HG02759 (cell line): Measurements from ENCODE around the gene ANKRD55.
"Not testable (repeated sequence)": the region's sequence is repeated elsewhere in the genome, so short reads cannot be mapped to it uniquely, and the experiment has no call there.

Experiments used
- ATAC-seq: cut with Tn5 transposase; IDR thresholded peaks from one replicate; pipeline ENCODE4 v1.9.1; 2021; ENCODE audit warnings: mild to moderate bottlenecking, moderate library complexity; ENCODE audit not compliant: unreplicated experiment

The ANKRD55 gene

DNA sequence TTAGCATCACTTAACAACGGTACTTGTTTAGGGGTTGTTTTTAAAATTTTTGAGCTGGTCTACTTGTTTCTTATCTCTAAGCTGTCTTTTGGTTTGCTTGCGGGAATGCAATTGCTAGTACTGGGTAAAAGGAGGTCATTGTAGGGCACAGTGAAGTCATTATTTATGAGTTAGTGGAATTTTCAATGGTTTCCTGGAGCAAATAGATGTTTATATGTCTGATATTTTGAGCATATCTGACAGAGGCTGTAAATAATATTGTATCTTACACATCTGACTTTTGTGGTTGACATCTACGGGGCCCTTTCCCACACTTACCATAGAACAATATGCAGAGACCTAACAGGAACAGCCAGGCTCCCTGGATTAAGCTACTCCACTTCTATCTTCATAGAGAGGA is 147.9 kb downstream of the ANKRD55 start:
- no peak for ATAC-seq

DNA sequence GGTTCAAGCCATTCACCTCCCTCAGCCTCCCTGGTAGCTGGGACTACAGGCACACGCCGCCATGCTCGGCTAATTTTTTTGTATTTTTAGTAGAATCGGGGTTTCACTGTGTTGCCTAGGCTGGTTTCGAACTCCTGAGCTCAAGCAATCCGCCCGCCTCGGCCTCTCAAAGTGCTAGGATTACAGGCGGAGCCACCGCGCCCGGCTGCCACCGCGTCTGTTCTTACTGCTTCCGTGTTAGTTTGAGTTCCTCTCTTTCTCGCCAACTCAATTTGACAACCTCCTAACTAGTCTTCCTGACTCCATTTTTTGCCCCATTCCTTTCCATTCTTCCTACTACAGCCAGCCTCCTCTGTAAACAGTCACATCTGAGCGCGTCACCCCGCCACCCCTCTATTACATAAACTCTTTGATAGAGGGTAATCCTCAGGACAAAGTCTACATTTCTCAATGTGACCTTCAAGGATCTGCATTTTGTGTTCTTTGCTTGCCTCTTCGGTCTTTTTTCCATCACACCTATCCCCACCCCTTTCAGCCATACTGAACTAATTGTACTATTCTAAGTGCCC is 149.8 kb downstream of the ANKRD55 start:
- no peak for ATAC-seq

DNA sequence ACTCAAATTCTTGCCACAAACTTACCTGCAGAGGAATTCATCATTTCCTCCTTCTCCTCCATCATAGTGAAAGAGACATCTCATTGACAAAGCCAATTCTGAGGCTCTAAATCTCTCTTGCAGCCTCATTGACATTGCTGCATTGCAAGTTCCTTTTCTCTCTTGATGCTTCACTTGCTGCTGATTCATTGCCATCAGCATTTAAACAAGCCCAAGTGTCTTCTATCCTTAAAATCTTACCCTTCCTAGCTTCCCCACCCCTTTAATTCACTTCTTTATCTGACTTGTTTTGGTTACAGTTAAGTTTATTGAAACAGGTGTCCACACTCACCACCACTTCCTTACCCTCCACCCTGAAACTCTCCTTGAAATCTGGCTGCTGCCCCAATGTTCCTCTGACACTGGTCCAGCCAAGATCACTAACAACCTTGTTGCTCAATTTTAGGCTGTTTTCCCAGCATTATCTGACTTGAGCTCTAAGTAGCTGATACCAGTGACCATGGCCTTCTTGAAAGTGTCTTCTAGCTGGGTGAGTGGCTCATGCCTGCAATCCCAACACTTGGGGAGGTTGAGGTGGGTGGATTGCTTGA is 152.0 kb downstream of the ANKRD55 start:
- peak; percentile 57 for ATAC-seq

DNA sequence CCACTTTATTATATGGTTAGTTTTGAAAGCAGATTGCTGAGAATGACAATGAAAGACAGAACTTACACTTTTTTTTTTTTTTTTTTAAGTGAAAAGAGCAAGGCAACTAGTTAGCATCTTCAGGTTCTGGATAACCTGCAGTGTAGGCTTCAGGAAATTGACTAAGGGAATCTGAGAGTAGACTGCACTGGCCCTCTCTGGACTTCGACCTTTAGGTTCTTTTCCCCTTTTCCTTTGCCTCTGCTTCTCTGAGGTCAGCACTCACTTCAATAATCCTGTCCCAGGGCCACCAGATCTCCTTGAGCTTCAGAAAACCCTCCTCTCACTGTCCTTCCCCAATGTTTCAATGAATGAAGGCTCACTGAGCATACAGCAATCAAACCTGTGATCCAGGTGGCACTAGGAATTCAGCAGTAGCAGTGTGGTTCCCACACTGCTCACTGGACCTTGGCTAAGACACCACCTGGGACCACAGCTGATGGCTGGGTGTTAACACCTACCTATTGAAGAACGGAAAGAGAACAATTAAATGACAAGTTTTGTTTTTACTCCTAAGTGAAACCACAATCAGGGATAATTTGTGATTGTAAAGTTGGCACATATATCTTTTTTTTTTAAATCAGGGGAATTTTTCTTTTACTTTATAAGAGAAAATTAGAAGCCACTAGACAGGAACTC is 152.6 kb downstream of the ANKRD55 start:
- peak; percentile 84 for ATAC-seq

DNA sequence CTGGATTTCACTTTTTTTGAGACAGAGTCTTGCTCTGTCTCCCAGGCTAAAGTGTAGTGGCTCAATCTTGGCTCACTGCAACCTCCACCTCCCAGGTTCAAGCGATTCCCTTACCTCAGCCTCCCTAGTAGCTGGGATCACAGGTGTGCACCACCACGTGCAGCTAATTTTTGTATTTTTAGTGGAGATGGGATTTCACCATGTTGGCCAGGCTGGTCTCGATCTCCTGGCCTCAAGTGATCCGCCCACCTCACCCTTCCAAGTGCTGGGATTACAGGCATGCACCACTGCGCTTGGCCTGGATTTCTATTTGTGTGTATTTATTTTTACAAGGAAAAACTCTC is 154.0 kb downstream of the ANKRD55 start:
- not testable (repeated sequence) for ATAC-seq

DNA sequence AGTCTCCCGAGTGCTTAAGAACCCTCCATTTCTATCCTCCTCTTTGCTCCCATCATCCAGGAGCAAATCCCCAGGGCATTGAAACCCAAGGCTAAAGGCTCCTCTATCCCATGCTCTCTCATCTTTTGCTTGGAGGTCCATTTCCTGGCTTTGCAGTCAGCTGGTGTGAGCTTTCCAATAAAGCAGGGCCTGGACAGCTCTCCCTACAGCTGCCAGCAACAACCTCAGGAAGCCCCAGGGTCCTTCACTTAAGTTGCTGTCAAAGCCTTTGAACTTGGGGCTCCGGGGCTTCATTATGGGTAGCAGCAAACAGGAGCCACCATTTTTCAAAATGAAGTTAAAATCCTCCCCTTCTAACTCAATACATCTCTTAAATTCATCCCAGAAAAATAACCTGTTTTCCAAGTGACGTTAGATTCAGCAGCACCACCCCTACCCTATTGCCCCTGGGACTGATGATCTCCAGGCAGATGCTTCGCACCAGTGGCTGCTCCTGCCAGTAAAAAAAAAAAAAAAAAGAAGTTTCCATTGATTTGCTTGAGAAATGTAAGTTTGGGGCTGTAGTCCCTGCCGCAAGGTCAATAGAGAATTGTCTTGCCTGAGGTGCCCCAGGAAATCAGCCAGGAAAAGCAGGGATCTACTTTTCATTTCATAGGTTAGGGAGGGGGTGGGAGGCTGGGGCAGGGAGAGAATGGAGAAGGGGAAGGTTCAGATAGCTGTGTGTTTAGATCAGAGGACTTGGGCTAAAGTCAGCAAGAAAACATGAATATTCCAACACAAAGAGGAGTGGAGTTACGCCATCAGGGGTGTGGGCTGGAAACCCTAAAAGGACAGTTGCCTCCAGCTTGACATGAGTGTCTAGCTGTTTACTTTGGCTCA is 154.6 kb downstream of the ANKRD55 start:
- ATAC-seq = no peak

DNA sequence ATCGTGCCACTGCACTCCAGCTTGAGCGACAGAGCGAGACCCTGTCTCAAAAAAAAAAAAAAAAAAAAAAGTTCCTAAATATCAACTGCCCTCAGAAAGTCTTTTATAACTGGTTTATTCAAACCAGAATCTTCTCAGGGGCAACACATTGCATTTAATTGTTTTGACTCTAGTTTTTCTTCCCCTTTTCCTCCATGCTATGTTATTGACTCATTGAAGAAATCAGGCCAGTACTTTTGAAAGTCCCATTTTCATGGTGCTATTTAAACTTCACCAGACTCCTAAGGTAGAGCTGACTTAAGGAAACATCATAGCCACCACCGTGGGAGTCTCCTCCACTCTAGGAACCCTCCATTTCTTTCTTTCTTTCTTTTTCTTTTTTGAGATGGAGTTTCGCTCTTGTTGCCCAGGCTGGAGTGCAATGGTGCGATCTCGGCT is 155.3 kb downstream of the ANKRD55 start:
- peak; percentile 32 for ATAC-seq

DNA sequence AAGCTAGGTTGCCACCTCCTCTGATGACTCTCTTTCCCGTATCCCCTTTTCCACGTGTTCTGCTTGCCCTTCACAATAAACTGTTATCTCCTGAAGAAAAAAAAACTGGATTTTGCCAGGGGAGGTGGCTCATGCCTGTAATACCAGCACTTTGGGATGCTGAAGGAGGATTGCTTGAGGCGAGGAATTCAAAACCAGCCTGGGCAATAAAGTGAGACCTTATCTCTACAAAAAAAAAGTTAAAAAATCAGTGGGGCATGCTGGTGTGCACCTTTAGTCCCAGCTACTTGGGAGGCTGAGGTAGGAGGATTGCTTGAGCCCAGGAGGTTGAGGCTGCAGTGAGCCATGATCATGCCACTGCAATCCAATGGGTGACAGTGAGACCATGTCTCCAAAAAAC is 156.6 kb downstream of the ANKRD55 start:
- no peak for ATAC-seq

DNA sequence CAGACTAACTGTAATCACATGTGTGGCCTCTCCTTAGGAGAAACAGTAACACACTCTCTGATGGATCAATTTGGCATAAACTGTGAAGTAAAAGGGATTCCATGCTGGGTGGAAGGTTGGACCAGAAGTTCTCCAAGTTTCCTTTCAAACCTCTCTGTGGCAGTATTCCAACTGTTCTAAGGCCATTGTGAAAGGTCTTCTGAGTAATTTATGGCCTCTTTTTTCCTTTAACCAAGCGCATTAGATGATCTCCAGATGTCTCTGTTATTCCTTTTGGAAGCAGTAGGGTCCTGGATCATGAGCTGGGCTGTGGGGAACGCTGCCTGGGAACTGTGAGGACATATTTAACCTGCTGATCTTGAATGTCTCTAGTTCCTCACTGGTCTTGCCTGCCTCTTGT is 157.8 kb downstream of the ANKRD55 start:
- no peak for ATAC-seq

DNA sequence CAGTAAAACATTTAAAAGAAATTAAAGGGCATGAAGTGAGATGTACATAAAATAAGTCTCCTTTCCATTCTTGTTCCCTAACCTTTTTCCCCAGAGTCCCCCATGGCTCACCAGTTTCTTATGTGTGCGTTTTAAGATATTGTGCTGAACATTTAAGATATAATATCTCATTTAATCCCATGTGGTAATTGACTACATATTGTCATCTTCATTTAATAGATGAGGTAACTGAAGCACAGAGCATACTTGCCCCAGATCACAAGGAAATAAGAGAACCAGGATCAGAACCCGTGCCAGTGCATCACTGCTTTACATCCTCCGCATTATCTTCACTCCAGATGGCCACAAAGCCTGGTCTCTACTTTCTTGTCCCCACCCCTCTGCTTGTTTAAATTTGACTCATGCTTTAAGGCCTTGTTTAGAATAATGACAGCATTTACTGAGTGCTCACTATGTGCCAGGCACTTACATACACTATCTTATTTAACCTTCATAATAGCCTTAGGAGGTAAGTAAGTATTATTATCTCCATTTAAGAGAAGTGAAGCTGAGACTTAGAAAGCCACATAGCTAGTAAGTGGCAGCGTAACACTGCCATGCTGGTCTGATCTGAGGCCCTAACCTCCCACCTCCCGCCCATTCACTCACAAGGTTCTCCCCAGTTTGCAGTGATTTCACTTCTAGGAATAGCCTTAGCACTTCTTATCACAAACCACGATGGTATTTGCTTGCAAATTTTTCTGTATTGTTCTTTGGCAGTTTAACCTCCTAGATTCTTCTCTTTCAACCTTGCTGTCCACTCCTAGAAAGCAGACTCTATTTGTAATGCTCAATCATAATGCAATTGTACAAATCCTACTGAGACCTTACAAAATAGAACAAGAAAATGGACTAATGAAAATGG is 160.0 kb downstream of the ANKRD55 start:
- ATAC-seq = no peak

DNA sequence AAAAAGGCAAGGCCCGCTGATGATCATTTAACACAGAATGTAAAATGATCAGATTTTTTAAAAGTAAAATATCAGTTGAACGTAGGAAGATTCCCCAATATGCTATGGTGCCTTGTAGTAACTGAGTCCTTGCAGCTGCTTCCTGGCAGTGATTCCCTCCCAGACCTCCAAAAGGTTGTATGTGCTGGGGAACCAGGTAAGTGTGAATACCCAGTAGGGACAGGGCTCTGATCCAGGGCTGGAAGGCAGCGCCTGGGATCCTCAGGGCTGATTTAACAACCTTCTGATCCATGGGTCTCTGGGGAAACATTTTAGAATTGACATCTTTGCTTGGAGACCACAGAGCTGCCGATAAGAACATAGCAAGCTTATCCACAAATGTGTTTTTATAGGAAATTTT is 161.7 kb downstream of the ANKRD55 start:
- no peak for ATAC-seq

DNA sequence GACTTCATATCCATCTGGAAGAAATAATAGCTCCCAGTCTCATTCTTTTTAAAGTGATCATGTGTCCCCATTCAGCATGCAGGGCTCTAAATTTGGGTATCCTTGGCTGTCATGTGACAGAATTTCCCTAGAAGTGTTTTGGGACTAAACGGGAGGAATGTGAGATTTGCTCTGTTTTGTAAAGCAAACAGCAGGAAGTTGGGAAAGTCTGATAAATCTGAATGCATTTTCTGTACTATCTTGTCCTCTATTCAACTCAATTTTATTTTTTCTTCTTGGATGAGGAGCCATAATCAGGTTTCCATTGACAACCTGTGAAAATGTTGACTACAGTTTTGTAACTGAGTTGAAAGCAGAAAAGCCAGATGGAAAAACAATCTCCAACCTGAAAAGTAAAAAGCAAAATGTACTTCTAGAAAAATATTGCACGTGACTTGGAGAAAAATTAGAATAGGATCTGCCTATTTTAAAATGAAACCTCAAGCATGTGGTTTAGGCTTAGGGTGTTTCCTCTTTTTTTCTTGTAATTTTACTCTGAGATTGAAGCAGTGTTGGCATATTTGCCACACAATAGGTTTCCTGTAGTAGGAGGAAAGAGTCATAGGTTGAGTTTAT is 162.2 kb downstream of the ANKRD55 start:
- no peak for ATAC-seq

DNA sequence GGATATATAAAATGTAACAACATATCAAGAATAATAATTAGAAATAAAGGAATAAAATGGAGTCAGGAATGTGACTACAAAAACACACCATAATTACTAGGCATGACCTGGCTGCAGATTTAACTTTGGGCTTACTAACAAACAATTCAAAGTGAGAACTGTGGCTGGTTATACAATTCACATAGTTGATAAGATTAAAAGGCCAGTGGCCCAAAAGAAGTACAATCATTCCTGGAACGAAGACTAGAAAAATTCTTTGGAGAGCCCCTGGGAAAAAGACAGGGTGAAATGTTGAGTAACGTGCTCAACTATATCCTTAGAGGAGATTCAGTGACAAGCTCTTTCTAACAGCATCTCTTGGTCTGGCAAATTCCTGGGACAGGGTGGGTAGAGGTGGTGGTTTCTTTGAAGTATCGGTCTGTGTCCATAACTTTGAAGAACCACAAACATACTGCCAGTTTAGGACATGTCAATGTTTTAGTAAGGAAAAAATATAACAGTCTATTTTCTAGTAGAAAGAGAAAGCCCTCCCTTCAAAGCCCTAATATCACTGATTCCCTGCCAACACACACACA is 163.4 kb downstream of the ANKRD55 start:
- ATAC-seq = no peak

DNA sequence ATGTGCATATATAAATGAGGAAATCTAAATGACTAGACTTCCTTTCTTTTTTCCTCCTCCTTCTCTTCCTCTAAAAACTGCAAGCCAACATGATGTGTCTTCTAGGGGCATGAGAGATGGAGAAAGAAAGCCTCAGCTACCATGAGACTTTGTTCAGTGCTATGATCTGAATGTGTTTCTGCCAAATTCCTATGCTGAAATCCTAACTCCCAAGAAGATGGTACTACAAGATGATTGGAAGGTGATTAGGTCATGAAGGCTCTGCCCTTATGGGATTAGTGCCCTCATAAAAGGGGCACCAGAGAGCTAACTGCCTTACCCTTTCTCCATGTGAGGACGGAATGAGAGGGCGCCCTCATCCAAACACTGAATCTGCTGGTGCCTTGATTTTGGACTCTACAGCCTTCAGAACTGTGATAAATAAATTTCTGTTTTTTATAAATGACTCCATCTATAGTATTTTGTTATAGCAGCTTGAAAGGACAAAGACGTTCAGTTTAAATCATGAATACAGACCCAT is 166.1 kb downstream of the ANKRD55 start:
- no peak for ATAC-seq

DNA sequence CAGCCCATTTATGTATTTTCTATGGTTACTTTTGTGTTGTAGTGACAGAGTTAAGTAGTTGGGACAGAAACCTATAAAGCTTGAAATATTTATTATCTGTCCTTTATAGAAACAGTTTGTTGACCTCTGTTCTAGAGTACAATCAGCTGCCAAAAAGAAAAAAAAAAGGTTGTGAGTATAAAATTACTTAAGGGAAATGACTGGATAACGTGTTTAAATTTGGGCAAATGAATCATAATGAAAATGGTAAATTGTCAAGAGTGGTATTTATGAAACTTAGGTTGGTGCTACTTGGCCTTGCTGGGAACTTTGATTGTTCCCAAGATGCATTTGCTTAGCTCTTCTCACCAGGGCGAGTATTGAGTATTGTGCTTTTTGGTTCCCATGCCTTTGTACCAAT is 168.1 kb downstream of the ANKRD55 start:
- ATAC-seq = peak; percentile 55

DNA sequence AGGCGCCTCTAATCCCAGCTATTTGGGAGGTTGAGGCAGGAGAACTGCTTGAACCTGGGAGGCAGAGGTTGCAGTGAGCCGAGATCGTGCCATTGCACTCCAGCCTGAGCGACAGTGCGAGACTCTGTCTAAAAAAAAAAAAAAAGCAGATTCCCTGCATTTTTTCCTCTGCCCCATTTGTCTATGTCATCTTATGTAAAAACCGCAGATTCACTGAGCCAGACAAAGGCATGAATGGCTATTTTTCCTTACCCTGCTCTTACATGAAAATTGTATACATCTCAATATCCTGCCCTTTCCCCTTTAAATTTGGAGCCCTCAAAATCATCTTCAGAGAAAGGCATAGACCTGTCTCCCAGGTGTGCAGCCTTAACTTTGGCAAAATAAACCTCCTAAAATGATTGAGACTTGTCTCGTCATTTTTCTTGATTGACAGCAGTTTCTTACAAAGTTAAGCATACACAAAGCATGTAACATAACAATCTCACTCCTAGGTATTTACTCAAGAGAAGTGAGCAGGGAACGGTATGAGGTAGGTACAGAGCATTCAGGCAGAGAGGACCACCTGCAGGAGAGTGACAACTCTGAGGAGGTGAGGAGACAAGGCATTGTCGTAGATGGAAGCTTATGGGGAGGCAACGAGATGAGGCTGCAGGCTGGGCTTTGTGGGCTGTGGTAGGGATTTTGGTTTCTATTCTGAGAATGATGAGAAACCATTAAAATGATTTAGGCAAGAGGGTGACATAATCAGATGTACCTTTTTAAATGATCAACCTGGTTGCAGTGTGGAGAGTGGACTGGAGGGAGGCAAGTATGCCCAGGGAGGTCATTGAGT is 172.6 kb downstream of the ANKRD55 start:
- ATAC-seq = no peak

DNA sequence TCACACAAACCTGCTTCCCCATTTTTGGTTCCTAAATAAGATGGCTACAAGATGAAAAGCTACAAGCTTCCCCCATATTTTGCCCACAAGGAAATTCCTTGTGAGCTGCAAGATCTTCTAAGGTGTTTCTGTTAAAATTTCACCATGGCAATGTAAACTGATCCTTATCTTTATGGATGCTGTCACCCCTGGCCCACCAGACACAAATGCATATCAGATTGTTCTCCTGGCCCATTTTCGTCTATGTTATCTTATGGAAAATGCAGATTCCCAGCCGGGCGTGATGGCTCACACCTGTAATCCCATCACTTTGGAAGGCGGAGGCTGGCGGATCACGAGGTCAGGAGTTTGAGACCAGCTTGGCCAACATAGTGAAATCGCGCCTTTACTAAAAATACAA is 173.3 kb downstream of the ANKRD55 start:
- ATAC-seq = no peak

DNA sequence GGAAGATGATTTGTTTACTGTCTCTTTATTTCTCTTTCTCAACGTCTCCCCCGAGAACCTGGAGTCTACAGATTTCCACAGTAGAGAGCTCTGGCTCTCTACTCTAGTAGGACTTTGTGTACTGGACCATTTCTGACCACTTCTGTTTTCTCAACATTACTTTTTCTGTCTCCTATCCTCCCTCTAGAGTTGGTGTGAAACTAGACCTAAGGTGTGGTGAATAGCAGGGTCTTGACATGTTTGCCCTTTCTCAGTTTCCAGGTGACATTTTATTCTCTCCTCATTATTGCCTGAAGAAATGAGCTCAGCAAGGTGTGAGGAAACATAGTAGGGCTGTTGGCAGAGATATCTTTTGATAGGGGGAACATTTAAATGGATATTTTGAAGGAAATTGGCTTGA is 176.3 kb downstream of the ANKRD55 start:
- peak; percentile 70 for ATAC-seq

DNA sequence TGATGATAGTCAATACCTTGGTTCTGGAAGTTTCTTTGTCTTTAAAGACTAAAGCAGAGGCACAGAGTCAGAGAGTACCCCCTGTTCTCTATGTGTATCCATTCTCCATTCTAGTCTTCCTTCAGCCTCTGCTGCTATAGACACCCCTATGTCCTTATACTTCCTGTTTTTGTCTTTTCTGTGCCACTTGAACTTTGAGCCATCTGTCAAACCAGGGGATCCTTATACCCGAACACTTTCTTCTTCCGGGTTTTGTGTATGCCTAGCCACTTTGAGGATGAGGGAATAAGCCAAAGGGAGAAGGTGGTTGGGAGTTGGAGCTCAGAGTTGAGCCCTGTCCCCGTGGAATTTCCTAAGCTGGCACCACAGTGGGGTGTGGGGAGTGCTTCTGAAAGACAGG is 177.3 kb downstream of the ANKRD55 start:
- ATAC-seq = no peak
